GM12878 (cell line): ENCODE data around the gene TMUB2. TPM values are rescaled to one million over a fixed set of nuclear protein-coding genes. Genes with fewer than 3 reads are reported as not detected.

Experiments
- ATAC-seq: fragments of 200-7000 bp; cut with Tn5 transposase; 3 replicates; pipeline ENCODE4 v1.9.1; 2020; ENCODE audit warnings: mild to moderate bottlenecking, moderate library complexity
- BruUV-seq: library from RNA; stranded (reverse); fragments of 400-500 nt; replicated peaks from 2 replicates; lab custom pipeline; 2021; lab: Mats Ljungman, UMichigan
- CTCF ChIA-PET: fragments of 300-600 bp; sonication (Branson Sonifier 250); formaldehyde crosslinking; extraction: SDS; loops from one replicate; lab custom pipeline; 2021; ENCODE audit warnings: inconsistent platforms; lab: Yijun Ruan, JAX
- POLR2A ChIA-PET: fragments of 350-600 bp; formaldehyde crosslinking; extraction: SDS; loops from one replicate; lab custom pipeline; 2021; ENCODE audit warnings: inconsistent platforms; lab: Charles Lee
- RAD21 ChIA-PET: fragments of 300-600 bp; sonication (Branson Sonifier 250); formaldehyde crosslinking; loops from one replicate; lab custom pipeline; 2023; ENCODE audit warnings: antibody characterized with exemption; ENCODE audit not compliant: unreplicated experiment; lab: Charles Lee
- SMC1A ChIA-PET: fragments of 300-600 bp; sonication (Branson Sonifier 250); formaldehyde crosslinking; loops from one replicate; lab custom pipeline; 2023; ENCODE audit not compliant: unreplicated experiment, uncharacterized antibody; lab: Charles Lee
- DNase-seq: peaks from one replicate; pipeline ENCODE4 v3.0.0-alpha.2; 2011; ENCODE audit warnings: low read depth, low spot score
- FAIRE-seq: peaks from 3 replicates; lab custom pipeline; 2011; peaks lifted over from hg19 to GRCh38; lab: Jason Lieb, UNC
- H2AFZ ChIP-seq: 2 replicates; pipeline ENCODE4 v1.6.0; 2011; ENCODE audit warnings: low read depth, low read length, control low read depth; ENCODE audit not compliant: control insufficient read depth
- H3K27ac ChIP-seq: 2 replicates; pipeline ENCODE4 v1.5.1; 2011; ENCODE audit warnings: control low read depth; ENCODE audit not compliant: control insufficient read depth, insufficient read depth
- H3K27me3 ChIP-seq, 2 experiments: replicated peaks in 1 of 2; 2 replicates each; pipeline versions ENCODE4 v1.6.0 to v1.6.1; 2011; ENCODE audit warnings: low read length in 1 of 2; ENCODE audit not compliant: control insufficient read depth in 2 of 2, insufficient read depth in 2 of 2
- H3K36me3 ChIP-seq, 2 experiments: 2 replicates each; pipeline ENCODE4 v1.5.1; 2011; ENCODE audit warnings: low read length in 1 of 2; ENCODE audit not compliant: control insufficient read depth in 2 of 2, insufficient read depth in 2 of 2
- H3K4me1 ChIP-seq: 2 replicates; pipeline ENCODE4 v1.6.1; 2011; ENCODE audit warnings: mild to moderate bottlenecking, low read length, moderate library complexity, mixed read lengths; ENCODE audit not compliant: control insufficient read depth, insufficient read depth
- H3K4me2 ChIP-seq: 2 replicates; pipeline ENCODE4 v1.6.0; 2011; ENCODE audit warnings: control low read depth; ENCODE audit not compliant: control insufficient read depth, insufficient read depth
- H3K4me3 ChIP-seq: fragments of 200-600 bp; sonication (generic); 2 replicates; pipeline ENCODE4 v1.5.1; 2016
- H3K79me2 ChIP-seq: 2 replicates; pipeline ENCODE4 v1.6.0; 2011; ENCODE audit warnings: low read length; ENCODE audit not compliant: control insufficient read depth, insufficient read depth
- H3K9ac ChIP-seq: 2 replicates; pipeline ENCODE4 v1.8.0; 2011; ENCODE audit warnings: low read length, control low read depth, mixed read lengths; ENCODE audit not compliant: control insufficient read depth, insufficient read depth
- H3K9me3 ChIP-seq: replicated peaks from 3 replicates; pipeline ENCODE4 v1.5.1; 2011; ENCODE audit warnings: mild to moderate bottlenecking, low read length; ENCODE audit not compliant: control insufficient read depth, insufficient read depth
- H4K20me1 ChIP-seq: 2 replicates; pipeline ENCODE4 v1.6.0; 2011; ENCODE audit not compliant: control insufficient read depth, insufficient read depth
- CBX5 ChIP-seq: sonication (generic); IDR thresholded peaks from 2 replicates; pipeline ENCODE4 v1.6.1; 2016; ENCODE audit warnings: low read depth, moderate library complexity, mild to moderate bottlenecking, inconsistent platforms
- CREM ChIP-seq: IDR thresholded peaks from 2 replicates; pipeline ENCODE4 v1.6.1; 2014; ENCODE audit warnings: antibody characterized with exemption, low read depth
- EP300 ChIP-seq, 2 experiments: fragments of 150-350 bp in 1 of 2; IDR thresholded peaks; 2 replicates each; pipeline ENCODE4 v1.6.1; 2011 to 2012; ENCODE audit warnings: low read depth in 2 of 2, low read length in 2 of 2, borderline replicate concordance in 1 of 2, improper control_type of control experiment in 1 of 2, inconsistent platforms in 1 of 2; ENCODE audit not compliant: control insufficient read depth in 1 of 2
- HCFC1 ChIP-seq: fragments of 150-350 bp; IDR thresholded peaks from 2 replicates; pipeline ENCODE4 v1.6.1; 2014; ENCODE audit warnings: low read length
- KLF5 ChIP-seq: fragments of 450-650 bp; IDR thresholded peaks from 2 replicates; pipeline ENCODE4 v1.6.1; 2014; ENCODE audit warnings: mild to moderate bottlenecking; ENCODE audit not compliant: partially characterized antibody
- NFIC ChIP-seq: IDR thresholded peaks from 2 replicates; pipeline ENCODE4 v1.6.1; 2012; ENCODE audit warnings: low read depth, mild to moderate bottlenecking, inconsistent platforms, low read length, moderate library complexity
- RB1 ChIP-seq: fragments of 450-650 bp; formaldehyde crosslinking; IDR thresholded peaks from 2 replicates; pipeline ENCODE4 v1.6.1; 2017; ENCODE audit warnings: mild to moderate bottlenecking, borderline replicate concordance
- TAF1 ChIP-seq: IDR thresholded peaks from 2 replicates; pipeline ENCODE4 v1.6.1; 2011; ENCODE audit warnings: mild to moderate bottlenecking, low read depth, low read length, borderline replicate concordance
- TARDBP ChIP-seq: IDR thresholded peaks from 2 replicates; pipeline ENCODE4 v1.6.1; 2016; ENCODE audit warnings: borderline replicate concordance
- TBL1XR1 ChIP-seq: IDR thresholded peaks from 2 replicates; pipeline ENCODE4 v1.6.1; 2012; ENCODE audit warnings: low read depth, low read length, improper control_type of control experiment
- ZBED1 ChIP-seq: IDR thresholded peaks from 2 replicates; pipeline ENCODE4 v1.6.1; 2016; ENCODE audit warnings: borderline replicate concordance
- ZNF274 ChIP-seq: IDR thresholded peaks from one replicate; pipeline ENCODE4 v1.8.0; 2011; ENCODE audit not compliant: insufficient read length, insufficient read depth
- WGBS: methylation state at CpG from one replicate; pipeline ENCODE4 v1.1.6; 2016; ENCODE audit warnings: low lambda C conversion rate; ENCODE audit not compliant: insufficient replicate concordance, insufficient coverage; ENCODE audit errors: missing lambda C conversion rate; 5-methylcytosine and 5-hydroxymethylcytosine counted together
- in situ Hi-C: fragments of 300-500 bp; cut with MboI; formaldehyde crosslinking; loops from 9 replicates; pipeline ENCODE4 v1.14.3; 2018; ENCODE audit warnings: mixed read lengths
- intact Hi-C: fragments of 100-400 bp; cut with micrococcal nuclease; formaldehyde crosslinking; loops from one replicate; pipeline ENCODE4 v1.14.2; 2022; ENCODE audit not compliant: unreplicated experiment
- polyA plus RNA-seq, 11 experiments: library from polyadenylated mRNA; depleted of rRNA in 4 of 11; unstranded in 6 of 11; stranded (reverse) in 5 of 11; fragments of >200 nt; fragmentation: Nextera tagmentation in 4 of 11; fragmentation: Illumina TruSeq in 1 of 11; extraction: Ambion mirVana in 4 of 11; extraction: Trizol in 1 of 11; gene quantifications; 1 replicate in 1 of 11; 2 replicates in 10 of 11; pipeline versions ENCODE4 v1.2.1 to v1.2.3, GENCODE V29; 2011 to 2016; ENCODE audit warnings: inconsistent platforms in 2 of 11, missing spikeins in 2 of 11, low read depth in 1 of 11
- total RNA-seq, 4 experiments: library from RNA; depleted of rRNA in 3 of 4; stranded (reverse); fragments of >200 nt in 3 of 4; fragmentation: Illumina TruSeq in 1 of 4; extraction: Trizol in 1 of 4; gene quantifications; 2 replicates each; pipeline versions ENCODE4 v1.2.1 to v1.2.3, GENCODE V29; 2013 to 2021
- TF ChIP-seq, protein P1 (sequence below): fragments of 450-650 bp; IDR thresholded peaks from 2 replicates; pipeline ENCODE4 v1.6.1; 2018; ENCODE audit warnings: mild to moderate bottlenecking, low read depth, moderate library complexity; ENCODE audit not compliant: partially characterized antibody
- TF ChIP-seq, protein P2 (sequence below): IDR thresholded peaks from 2 replicates; pipeline ENCODE4 v1.6.1; 2012; ENCODE audit warnings: low read depth, low read length, improper control_type of control experiment
- TF ChIP-seq, protein P3 (sequence below): fragments of 450-650 bp; IDR thresholded peaks from 2 replicates; pipeline ENCODE4 v1.6.1; 2016; ENCODE audit warnings: mild to moderate bottlenecking

Gene TMUB2
- total and polyA plus RNA-seq, 10 of the 15 experiments (the other 5 are each of a cell fraction or from before 2014, with no cell fraction given): 4.3 to 34.0 (median 20.0) TPM

DNA sequence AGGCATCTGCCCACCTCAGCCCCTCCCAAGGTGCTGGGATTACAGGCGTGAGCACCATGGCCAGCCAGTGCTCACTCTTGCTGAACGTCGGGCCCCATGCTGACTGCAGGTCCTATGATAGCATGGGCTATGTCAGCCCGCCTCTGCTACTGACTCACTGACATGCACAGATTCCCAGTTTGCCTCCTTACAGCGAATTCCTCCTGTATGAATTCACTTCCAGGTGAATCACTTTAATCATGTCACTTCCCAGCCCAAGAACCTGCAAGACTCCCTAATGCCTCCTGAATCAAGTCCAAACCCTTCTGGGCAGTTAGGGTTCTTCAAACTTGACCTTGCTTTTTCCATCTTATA lies 48.8 kb downstream of the TMUB2 start:
- intact Hi-C loops: no loop called here
- 95% methylated on average over 4 of the region's 5 CpGs for WGBS
- H3K27ac ChIP-seq: no peak overlapping the region
- ChIA-PET SMC1A (no interaction called here), POLR2A (interaction anchor here (1.0 kb wide), 1 partner anchor 9 kb away, joined by 5 read pairs; no protein-coding TSS in a partner anchor), RAD21 (no interaction called here), CTCF (no interaction called here)
- no peak overlapping the region for H3K9ac ChIP-seq
- H3K9me3 ChIP-seq: no peaks in the 10 kb centered on the region
- no peak overlapping the region for H3K4me3 ChIP-seq
- ATAC-seq (peak; percentile 11; the same call in 2 of the 3 replicates), FAIRE-seq (no peak), DNase-seq (no peak)
- peak overlapping the region; percentile 7; the same call in 1 of the 2 replicates for H3K4me2 ChIP-seq
- BruUV-seq: no TSS peak
- H4K20me1 ChIP-seq: no peaks in the 10 kb centered on the region
- no peaks in the 10 kb centered on the region for H3K79me2 ChIP-seq
- TF ChIP-seq EP300 (IDR thresholded peaks at IDR 0.05; ENCODE audit: borderline replicate concordance in 1 of 2, control insufficient read depth in 1 of 2, low read depth in 2 of 2, low read length in 2 of 2) (no peak), RB1 (no peak), TBL1XR1 (no peak), ZBED1 (no peak), KLF5 (no peak), ZNF274 (no peak), NFIC (no peak), HCFC1 (no peak), TARDBP (no peak), TAF1 (no peak), CBX5 (no peak), CREM (no peak)
- TF ChIP-seq, protein P1, sequence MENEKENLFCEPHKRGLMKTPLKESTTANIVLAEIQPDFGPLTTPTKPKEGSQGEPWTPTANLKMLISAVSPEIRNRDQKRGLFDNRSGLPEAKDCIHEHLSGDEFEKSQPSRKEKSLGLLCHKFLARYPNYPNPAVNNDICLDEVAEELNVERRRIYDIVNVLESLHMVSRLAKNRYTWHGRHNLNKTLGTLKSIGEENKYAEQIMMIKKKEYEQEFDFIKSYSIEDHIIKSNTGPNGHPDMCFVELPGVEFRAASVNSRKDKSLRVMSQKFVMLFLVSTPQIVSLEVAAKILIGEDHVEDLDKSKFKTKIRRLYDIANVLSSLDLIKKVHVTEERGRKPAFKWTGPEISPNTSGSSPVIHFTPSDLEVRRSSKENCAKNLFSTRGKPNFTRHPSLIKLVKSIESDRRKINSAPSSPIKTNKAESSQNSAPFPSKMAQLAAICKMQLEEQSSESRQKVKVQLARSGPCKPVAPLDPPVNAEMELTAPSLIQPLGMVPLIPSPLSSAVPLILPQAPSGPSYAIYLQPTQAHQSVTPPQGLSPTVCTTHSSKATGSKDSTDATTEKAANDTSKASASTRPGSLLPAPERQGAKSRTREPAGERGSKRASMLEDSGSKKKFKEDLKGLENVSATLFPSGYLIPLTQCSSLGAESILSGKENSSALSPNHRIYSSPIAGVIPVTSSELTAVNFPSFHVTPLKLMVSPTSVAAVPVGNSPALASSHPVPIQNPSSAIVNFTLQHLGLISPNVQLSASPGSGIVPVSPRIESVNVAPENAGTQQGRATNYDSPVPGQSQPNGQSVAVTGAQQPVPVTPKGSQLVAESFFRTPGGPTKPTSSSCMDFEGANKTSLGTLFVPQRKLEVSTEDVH: no peak
- TF ChIP-seq, protein P2, sequence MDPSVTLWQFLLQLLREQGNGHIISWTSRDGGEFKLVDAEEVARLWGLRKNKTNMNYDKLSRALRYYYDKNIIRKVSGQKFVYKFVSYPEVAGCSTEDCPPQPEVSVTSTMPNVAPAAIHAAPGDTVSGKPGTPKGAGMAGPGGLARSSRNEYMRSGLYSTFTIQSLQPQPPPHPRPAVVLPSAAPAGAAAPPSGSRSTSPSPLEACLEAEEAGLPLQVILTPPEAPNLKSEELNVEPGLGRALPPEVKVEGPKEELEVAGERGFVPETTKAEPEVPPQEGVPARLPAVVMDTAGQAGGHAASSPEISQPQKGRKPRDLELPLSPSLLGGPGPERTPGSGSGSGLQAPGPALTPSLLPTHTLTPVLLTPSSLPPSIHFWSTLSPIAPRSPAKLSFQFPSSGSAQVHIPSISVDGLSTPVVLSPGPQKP: no peak
- TF ChIP-seq, protein P3, sequence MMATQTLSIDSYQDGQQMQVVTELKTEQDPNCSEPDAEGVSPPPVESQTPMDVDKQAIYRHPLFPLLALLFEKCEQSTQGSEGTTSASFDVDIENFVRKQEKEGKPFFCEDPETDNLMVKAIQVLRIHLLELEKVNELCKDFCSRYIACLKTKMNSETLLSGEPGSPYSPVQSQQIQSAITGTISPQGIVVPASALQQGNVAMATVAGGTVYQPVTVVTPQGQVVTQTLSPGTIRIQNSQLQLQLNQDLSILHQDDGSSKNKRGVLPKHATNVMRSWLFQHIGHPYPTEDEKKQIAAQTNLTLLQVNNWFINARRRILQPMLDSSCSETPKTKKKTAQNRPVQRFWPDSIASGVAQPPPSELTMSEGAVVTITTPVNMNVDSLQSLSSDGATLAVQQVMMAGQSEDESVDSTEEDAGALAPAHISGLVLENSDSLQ: no peak
- H3K36me3 ChIP-seq: no peaks in the 10 kb centered on the region
- no peaks in the 10 kb centered on the region for H3K27me3 ChIP-seq
- peaks cover 23% of the 10 kb centered on the region for H3K4me1 ChIP-seq
- H2AFZ ChIP-seq: no peak overlapping the region
- in situ Hi-C loops: no loop called here
